Measurements from ENCODE around the gene UBA1.
A peak's percentile ranks its signal among the peaks of the same experiment; 100 is the strongest.

The UBA1 gene

DNA sequence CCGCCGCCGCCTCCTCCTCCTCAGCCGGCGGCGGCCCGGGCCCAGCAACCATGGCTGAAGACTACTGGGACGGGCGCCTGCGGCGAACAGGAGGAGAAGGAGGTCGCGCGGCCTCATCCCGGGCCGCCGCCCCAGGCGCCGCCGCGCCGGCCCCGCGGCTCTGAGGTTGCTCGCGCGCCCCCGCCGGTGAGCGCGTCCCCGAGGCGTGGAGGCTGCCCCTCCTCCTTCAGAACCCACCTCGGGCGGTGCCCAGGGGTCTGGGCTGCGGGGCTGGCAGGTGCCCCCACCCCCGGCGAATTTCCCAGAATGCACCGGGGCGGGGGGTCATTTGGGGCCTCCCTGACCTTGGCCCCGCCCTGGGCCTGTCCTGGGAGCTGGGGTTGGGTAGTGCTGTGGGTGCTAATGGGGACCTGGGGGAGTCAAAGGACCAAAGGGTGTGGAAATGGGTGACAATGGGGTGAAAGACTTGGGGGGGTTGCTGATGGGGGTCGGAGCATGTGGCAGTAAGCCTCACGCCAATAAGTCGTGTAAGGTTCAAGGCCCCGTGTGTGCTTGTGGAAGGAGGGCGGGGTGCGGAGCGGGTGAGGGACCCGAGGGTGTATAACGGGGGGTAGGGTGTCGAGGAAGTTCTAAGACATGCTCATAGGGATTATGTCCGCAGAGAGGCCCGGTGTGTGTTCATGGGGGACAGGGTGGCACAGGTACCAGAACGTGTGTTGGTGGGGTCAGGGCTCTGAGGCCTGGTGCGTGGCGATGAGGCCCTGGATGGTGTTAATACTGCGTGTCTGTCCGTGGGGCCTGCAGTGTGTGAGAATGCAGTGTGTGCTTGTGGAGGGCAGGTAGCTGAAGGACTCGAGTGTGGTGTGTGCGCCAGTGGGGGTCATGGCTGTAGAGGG, 25.5 kb downstream of the UBA1 start:
- H3K4me3 Mint-ChIP-seq, result peak overlapping the region; percentile 90 to 98
- H3K27me3 Mint-ChIP-seq, result no peaks in the 10 kb centered on the region
- peaks cover 40 to 41% of the 10 kb centered on the region in 2 donors for H3K4me1 Mint-ChIP-seq
- peaks cover 25 to 58% of the 10 kb centered on the region in 2 donors for H3K36me3 Mint-ChIP-seq
- DNase-seq (peak; percentile 42), ATAC-seq (replicated peaks) (peak; percentile 1 to 4)
- H3K27ac Mint-ChIP-seq, result peak overlapping the region; percentile 79
- no peaks in the 10 kb centered on the region for H3K9me3 Mint-ChIP-seq

DNA sequence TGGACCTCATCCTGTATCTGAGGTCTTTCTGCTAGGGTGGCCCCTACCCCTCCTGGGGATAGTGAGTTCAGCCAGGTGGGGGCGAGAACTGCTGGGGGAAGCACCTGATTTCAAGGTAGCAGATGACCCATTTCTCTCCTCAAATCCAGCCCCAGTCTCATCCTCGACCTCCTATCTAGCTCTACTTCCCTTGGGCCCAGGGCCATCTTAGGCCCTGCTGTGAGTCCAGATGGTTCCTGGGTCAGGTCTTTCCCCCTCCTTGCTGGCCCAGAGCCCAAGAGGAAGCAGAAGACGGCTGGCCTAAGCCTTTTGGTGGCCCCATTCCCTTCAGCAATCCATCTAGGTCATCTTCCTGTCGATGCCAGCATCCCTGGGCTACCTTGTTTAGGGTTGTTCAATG, 28.1 kb downstream of the UBA1 start:
- Mint-ChIP-seq H3K4me1 (peaks cover 32 to 33% of the 10 kb centered on the region in 2 donors), H3K27me3 (no peaks in the 10 kb centered on the region), H3K27ac (no peak overlapping the region), H3K9me3 (no peaks in the 10 kb centered on the region), H3K4me3 (no peak overlapping the region), H3K36me3 (peaks cover 27 to 59% of the 10 kb centered on the region in 2 donors)
- no peak for ATAC-seq (replicated peaks)
- DNase-seq, result no peak

DNA sequence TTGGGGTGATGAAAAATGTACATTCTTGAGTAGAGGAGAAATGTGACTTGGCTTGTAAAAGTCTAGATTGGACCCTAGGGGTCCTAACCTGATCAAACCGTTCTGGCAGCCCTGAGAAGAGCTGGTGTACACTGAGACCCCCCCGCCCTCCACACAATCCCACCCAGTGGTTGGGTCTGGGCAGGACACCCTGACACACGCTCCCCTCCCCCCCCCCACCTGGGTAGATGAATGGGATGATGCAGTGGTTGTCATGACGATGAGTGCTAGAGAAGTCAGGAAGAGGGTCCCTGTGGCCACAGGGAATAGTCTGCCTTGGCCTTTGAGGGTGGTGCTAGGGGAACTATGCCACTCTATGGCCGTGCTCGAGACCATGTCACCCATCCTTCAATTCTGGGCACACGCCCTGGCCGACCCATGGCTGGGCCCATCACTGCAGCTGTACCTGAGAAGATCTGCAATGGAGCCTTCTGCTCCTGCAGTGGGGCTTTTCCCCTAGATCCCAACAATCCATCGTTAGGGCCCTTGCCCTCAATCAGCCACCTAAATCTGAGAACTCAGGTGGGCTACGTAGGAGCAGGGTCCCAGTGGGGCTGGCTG, 29.2 kb downstream of the UBA1 start:
- H3K4me3 Mint-ChIP-seq, result no peak overlapping the region

DNA sequence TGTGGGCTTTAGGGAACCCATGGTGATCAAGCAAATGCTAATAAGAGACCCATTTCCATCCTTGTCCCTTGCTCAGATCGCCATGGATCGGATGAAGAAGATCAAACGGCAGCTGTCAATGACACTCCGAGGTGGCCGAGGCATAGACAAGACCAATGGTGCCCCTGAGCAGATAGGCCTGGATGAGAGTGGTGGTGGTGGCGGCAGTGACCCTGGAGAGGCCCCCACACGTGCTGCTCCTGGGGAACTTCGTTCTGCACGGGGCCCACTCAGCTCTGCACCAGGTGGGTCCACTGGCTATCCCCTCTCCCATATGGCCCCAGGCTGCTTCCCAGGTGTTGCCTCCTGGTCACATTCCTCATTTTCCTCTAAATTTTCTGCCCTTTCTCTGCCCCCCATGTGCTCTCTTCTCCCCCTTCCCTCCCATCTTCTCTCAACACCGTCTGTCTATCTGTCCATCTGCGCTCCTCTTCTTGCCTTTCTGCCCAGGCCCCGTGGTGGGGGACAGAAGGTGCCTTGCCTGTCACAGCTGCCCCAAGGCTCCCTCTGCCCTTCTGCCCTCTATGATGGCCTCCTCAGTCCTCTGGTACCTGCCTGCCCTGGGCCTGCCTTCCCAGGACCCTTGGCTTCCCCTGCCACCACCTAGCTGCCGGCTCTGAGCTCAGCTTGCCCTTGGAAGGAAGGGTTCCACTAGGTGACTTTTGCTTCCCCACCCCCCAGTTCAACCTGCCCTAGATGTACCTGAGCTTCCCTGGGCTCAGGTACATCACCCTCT, 30.0 kb downstream of the UBA1 start:
- peaks cover 24 to 26% of the 10 kb centered on the region in 2 donors for H3K4me1 Mint-ChIP-seq
- DNase-seq, result no peak
- no peak overlapping the region for H3K27ac Mint-ChIP-seq
- H3K9me3 Mint-ChIP-seq, result no peaks in the 10 kb centered on the region
- H3K4me3 Mint-ChIP-seq, result no peak overlapping the region
- ATAC-seq (replicated peaks), result no peak
- no peaks in the 10 kb centered on the region for H3K27me3 Mint-ChIP-seq
- H3K36me3 Mint-ChIP-seq, result peaks cover 26 to 68% of the 10 kb centered on the region in 2 donors

More for the DNA sequence above, 29.2 kb downstream of the UBA1 start:
- no peaks in the 10 kb centered on the region for H3K9me3 Mint-ChIP-seq
- no peak overlapping the region for H3K27ac Mint-ChIP-seq
- DNase-seq, result no peak
- peaks cover 24 to 26% of the 10 kb centered on the region in 2 donors for H3K4me1 Mint-ChIP-seq
- ATAC-seq (replicated peaks), result no peak
- H3K27me3 Mint-ChIP-seq, result no peaks in the 10 kb centered on the region
- peaks cover 22 to 62% of the 10 kb centered on the region in 2 donors for H3K36me3 Mint-ChIP-seq

DNA sequence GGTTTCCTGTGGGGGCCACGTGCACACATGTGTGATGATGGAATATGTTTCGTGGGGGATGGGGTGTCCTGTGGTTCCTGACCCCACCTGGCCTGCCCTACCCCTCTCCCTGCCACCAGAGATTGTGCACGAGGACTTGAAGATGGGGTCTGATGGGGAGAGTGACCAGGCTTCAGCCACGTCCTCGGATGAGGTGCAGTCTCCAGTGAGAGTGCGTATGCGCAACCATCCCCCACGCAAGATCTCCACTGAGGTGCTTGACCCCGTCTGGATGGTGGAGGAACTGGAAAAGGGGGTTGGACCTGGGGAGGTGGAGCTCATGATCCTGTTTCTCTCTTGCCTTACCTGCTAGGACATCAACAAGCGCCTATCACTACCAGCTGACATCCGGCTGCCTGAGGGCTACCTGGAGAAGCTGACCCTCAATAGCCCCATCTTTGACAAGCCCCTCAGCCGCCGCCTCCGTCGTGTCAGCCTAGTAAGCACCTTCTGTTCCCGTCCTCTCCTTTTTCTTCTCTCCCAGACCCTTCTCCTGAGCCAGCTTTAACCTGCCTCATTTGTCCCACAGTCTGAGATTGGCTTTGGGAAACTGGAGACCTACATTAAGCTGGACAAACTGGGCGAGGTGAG, 30.8 kb downstream of the UBA1 start:
- no peak overlapping the region for H3K4me3 Mint-ChIP-seq

DNA sequence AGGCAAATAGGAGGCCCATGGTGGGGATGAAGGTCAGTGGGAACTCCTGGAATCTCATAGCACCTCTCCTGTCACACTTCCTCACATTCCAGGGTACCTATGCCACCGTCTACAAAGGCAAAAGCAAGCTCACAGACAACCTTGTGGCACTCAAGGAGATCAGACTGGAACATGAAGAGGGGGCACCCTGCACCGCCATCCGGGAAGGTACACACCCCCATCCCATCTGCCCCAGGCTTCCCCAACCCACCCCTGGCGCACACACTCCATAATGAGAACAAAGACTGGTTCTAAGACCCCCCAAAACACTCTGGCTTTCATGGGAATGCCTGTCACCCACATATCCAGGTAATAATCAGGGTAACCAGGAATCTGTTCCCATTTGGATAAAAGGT, 31.3 kb downstream of the UBA1 start:
- Mint-ChIP-seq H3K9me3 (no peaks in the 10 kb centered on the region), H3K27me3 (no peaks in the 10 kb centered on the region), H3K27ac (no peak overlapping the region), H3K4me1 (peaks cover 15% of the 10 kb centered on the region in 2 donors), H3K4me3 (no peak overlapping the region), H3K36me3 (peaks cover 32 to 68% of the 10 kb centered on the region in 2 donors)
- DNase-seq, result no peak
- ATAC-seq (replicated peaks), result no peak

More for the DNA sequence above, 30.8 kb downstream of the UBA1 start:
- no peak overlapping the region for H3K27ac Mint-ChIP-seq
- H3K4me1 Mint-ChIP-seq, result peaks cover 20% of the 10 kb centered on the region in 2 donors
- H3K27me3 Mint-ChIP-seq, result no peaks in the 10 kb centered on the region
- H3K9me3 Mint-ChIP-seq, result no peaks in the 10 kb centered on the region
- H3K36me3 Mint-ChIP-seq, result peaks cover 29 to 69% of the 10 kb centered on the region in 2 donors
- ATAC-seq (replicated peaks) (no peak), DNase-seq (no peak)

DNA sequence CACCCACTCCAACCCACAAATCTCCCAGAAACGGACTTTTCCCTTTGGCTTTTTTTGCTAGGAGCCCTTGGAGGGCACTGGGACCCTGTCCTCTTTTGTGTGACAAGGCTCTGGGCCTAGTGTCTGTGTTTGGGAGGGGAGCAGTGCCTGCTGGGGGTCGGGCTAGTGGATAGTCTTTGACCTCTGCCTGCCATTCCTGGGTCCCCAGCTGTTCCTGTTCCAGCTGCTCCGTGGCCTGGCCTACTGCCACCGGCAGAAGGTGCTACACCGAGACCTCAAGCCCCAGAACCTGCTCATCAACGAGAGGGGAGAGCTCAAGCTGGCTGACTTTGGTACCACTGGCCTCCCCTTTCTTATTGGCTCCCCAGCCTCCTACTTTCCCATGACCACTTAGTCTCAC, 32.4 kb downstream of the UBA1 start:
- H3K27ac Mint-ChIP-seq, result no peak overlapping the region
- peaks cover 3 to 4% of the 10 kb centered on the region in 2 donors for H3K4me1 Mint-ChIP-seq
- H3K36me3 Mint-ChIP-seq, result peaks cover 36 to 66% of the 10 kb centered on the region in 2 donors
- ATAC-seq (replicated peaks) (no peak), DNase-seq (no peak)
- no peaks in the 10 kb centered on the region for H3K9me3 Mint-ChIP-seq
- no peaks in the 10 kb centered on the region for H3K27me3 Mint-ChIP-seq
- H3K4me3 Mint-ChIP-seq, result no peak overlapping the region

DNA sequence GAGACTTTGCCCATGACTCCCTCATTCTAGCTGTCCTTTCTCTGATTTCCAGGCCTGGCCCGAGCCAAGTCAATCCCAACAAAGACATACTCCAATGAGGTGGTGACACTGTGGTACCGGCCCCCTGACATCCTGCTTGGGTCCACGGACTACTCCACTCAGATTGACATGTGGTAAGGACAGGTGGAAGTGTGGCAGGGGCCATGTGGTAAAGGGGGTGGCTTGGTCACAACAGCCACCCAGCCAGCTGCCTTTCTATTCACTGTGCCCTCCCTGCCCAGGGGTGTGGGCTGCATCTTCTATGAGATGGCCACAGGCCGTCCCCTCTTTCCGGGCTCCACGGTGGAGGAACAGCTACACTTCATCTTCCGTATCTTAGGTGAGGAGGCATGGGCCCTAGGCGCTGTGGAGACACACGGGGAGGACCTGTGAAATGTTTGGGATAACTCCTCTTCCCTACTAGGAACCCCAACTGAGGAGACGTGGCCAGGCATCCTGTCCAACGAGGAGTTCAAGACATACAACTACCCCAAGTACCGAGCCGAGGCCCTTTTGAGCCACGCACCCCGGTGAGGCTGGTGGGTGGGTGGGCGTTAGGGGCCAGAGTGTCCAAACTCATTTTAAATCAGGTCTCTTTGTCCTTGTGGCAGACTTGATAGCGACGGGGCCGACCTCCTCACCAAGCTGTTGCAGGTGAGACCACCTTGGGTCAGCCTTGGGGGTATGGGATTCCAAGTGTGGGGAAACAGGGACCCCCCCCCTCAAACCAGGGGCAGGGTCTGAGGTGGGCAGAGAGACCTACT, 33.1 kb downstream of the UBA1 start:
- no peaks in the 10 kb centered on the region for H3K9me3 Mint-ChIP-seq
- no peak overlapping the region for H3K27ac Mint-ChIP-seq
- H3K36me3 Mint-ChIP-seq, result peaks cover 36 to 73% of the 10 kb centered on the region in 2 donors
- H3K4me1 Mint-ChIP-seq, result peaks cover 0 to 7% of the 10 kb centered on the region in 2 donors
- no peak overlapping the region for H3K4me3 Mint-ChIP-seq
- DNase-seq (no peak), ATAC-seq (replicated peaks) (no peak)
- H3K27me3 Mint-ChIP-seq, result no peaks in the 10 kb centered on the region

DNA sequence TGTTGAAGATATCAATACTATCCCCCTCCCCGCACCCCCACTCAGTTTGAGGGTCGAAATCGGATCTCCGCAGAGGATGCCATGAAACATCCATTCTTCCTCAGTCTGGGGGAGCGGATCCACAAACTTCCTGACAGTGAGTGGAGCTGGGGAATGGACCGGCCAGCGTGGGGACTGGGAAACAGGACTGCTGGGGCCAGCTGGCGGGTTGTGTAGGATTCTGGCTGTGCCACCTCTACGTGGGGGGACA, 33.6 kb downstream of the UBA1 start:
- H3K4me3 Mint-ChIP-seq, result no peak overlapping the region
- H3K4me1 Mint-ChIP-seq, result peaks cover 0 to 6% of the 10 kb centered on the region in 2 donors
- H3K36me3 Mint-ChIP-seq, result peaks cover 33 to 68% of the 10 kb centered on the region in 2 donors
- DNase-seq (no peak), ATAC-seq (replicated peaks) (no peak)
- H3K27me3 Mint-ChIP-seq, result no peaks in the 10 kb centered on the region
- no peak overlapping the region for H3K27ac Mint-ChIP-seq
- H3K9me3 Mint-ChIP-seq, result no peaks in the 10 kb centered on the region

DNA sequence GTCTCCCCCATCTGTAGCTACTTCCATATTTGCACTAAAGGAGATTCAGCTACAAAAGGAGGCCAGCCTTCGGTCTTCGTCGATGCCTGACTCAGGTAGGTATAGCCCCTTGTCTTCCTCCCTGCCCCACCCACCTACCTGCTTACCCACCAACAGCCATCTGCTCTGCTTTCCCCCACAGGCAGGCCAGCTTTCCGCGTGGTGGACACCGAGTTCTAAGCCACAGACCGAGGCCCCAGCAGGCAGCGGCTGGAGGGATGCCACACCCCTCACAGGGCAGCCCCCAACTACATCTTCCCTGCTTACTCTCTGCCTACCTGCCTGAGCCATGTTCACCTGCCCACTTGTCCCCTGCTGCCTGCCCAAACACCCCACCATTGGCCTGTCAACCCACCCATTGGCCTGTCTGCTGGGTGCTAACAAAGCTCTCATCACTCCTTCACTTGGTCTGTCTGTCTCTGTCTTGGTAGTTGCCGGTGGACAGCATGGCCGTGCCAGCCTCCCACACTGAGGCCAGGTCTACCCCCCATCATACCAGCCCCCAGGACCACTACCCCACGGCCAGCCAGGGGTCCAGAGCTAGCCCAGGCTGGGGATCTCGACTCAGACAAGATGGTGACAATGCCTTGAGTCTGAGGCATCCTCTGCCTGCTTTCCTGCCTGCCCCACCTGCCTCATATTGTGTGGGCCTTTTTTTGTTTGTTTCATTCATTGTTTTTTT, 35.1 kb downstream of the UBA1 start:
- Mint-ChIP-seq H3K4me1 (peaks cover 0 to 5% of the 10 kb centered on the region in 2 donors), H3K27ac (no peak overlapping the region), H3K4me3 (no peak overlapping the region), H3K9me3 (no peaks in the 10 kb centered on the region), H3K27me3 (no peaks in the 10 kb centered on the region), H3K36me3 (peaks cover 30 to 62% of the 10 kb centered on the region in 2 donors)
- no peak for DNase-seq
- ATAC-seq (replicated peaks), result no peak

DNA sequence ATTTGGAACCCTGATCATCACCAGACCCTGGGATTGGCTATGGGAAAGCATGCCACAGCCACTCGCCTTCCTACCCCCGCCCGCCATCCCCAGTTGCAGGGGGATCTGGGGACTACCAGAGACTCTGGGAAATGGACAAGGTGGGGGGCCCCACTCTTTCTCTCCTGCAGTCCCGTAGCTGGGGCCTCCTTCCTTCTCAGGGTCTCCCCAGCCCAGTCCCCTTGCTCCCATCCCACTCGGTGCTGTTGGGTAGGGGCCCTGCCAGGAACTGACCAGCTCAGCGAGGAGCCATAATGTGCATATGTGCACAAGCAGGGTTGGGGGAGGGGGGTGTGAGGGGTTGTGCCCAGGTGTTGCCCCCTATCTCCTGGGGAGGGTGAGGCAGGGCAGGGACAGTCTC, 35.8 kb downstream of the UBA1 start:
- Mint-ChIP-seq H3K27me3 (no peaks in the 10 kb centered on the region), H3K4me3 (no peak overlapping the region), H3K9me3 (no peaks in the 10 kb centered on the region), H3K36me3 (peaks cover 28 to 56% of the 10 kb centered on the region in 2 donors), H3K27ac (no peak overlapping the region), H3K4me1 (peaks cover 0 to 5% of the 10 kb centered on the region in 2 donors)
- ATAC-seq (replicated peaks) (no peak), DNase-seq (no peak)

DNA sequence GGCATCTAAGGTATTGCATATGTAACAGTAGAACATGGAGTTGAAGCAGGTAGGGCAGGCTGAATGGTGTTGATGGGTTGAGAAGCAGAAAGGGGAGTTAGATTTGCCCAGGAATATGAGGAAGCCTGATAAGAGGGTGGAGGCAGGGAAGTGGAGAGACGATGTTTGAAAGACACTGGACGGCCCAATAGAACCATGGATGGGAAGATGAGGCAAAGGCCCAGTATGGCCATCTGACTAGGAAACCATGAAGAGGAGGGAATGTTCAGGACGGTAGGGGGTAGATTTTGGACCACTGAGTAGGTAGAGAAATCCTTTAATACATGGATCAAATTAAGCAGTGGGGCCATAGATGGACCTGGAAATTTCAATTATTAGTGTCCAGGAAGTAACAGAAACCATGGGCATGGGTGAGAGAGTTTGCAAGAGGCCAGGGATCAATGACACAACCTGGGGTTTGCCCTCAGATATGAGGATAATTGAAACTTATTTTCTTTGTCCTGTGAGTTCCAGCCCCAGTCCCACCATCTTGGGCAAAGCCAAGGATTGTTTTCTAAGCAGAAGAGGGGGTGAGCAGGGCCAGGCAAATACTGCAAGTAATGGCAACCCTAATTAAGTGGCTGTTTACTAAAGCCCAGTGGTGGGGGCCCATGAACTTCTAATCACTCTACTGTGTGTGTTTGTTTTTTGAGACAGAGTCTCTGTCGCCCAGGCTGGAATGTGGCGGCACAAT, 36.7 kb downstream of the UBA1 start:
- ATAC-seq (replicated peaks), result no peak
- peaks cover 24 to 49% of the 10 kb centered on the region in 2 donors for H3K36me3 Mint-ChIP-seq

More for the DNA sequence above, 36.7 kb downstream of the UBA1 start:
- peaks cover 4 to 7% of the 10 kb centered on the region in 2 donors for H3K4me1 Mint-ChIP-seq
- no peaks in the 10 kb centered on the region for H3K9me3 Mint-ChIP-seq
- H3K27me3 Mint-ChIP-seq, result no peaks in the 10 kb centered on the region
- no peak for DNase-seq
- H3K27ac Mint-ChIP-seq, result no peak overlapping the region
- H3K4me3 Mint-ChIP-seq, result no peak overlapping the region

Measured in stimulated activated naive B cell treated with anti-CD40 and anti-IgM and Interleukin-4, amounts not matched to agents 10 μg/mL and 1 μg/mL and 100 μg/mL, for 72 hours (primary cell).